H1 (cell line): ENCODE results near the gene ZNF423. TPM values are rescaled to one million over a fixed set of nuclear protein-coding genes. Genes with fewer than 3 reads are reported as not detected.

Experiments
- CTCF ChIA-PET: fragments of 300-600 bp; sonication (Branson Sonifier 250); formaldehyde crosslinking; loops from one replicate; lab custom pipeline; 2021; ENCODE audit not compliant: partially characterized antibody; lab: Charles Lee
- POLR2A ChIA-PET: fragments of 300-600 bp; sonication (Branson Sonifier 250); formaldehyde crosslinking; loops from one replicate; lab custom pipeline; 2021; ENCODE audit warnings: inconsistent platforms; ENCODE audit not compliant: partially characterized antibody; lab: Charles Lee
- DNase-seq, 2 experiments: peaks; one replicate each; pipeline versions ENCODE4 v3.0.0 to v3.0.0-alpha.2; 2010 to 2022; ENCODE audit warnings: low spot score in 2 of 2, low read depth in 1 of 2, mixed read lengths in 1 of 2
- FAIRE-seq: peaks from 2 replicates; lab custom pipeline; 2011; peaks lifted over from hg19 to GRCh38; lab: Jason Lieb, UNC
- H2AFZ ChIP-seq: 2 replicates; pipeline ENCODE4 v1.8.1; 2012; ENCODE audit warnings: low read length, inconsistent platforms
- H2AK5ac ChIP-seq: 2 replicates; pipeline ENCODE4 v1.6.1; 2013; ENCODE audit warnings: low read depth, low read length
- H2BK120ac ChIP-seq: replicated peaks from 2 replicates; pipeline ENCODE3; 2013; ENCODE audit warnings: low read depth, low read length, inconsistent platforms
- H2BK12ac ChIP-seq: 2 replicates; pipeline ENCODE4 v1.6.1; 2013; ENCODE audit warnings: low read depth, low read length
- H2BK15ac ChIP-seq: 2 replicates; pipeline ENCODE4 v1.6.1; 2013; ENCODE audit warnings: low read length
- H2BK20ac ChIP-seq: 2 replicates; pipeline ENCODE4 v1.6.1; 2013; ENCODE audit warnings: low read length
- H2BK5ac ChIP-seq: 2 replicates; pipeline ENCODE4 v1.6.1; 2013; ENCODE audit warnings: low read depth, low read length
- H3K14ac ChIP-seq: 2 replicates; pipeline ENCODE4 v1.6.1; 2013; ENCODE audit warnings: inconsistent platforms; ENCODE audit not compliant: insufficient read length
- H3K18ac ChIP-seq: 2 replicates; pipeline ENCODE4 v1.6.1; 2013; ENCODE audit warnings: low read length; ENCODE audit errors: extremely low read depth
- H3K23ac ChIP-seq: 2 replicates; pipeline ENCODE4 v1.6.1; 2013; ENCODE audit warnings: inconsistent platforms; ENCODE audit not compliant: insufficient read length
- H3K23me2 ChIP-seq: 2 replicates; pipeline ENCODE4 v1.6.1; 2013; ENCODE audit warnings: low read depth, low read length
- H3K27ac ChIP-seq: 2 replicates; pipeline ENCODE4 v1.6.1; 2011; ENCODE audit warnings: low read depth, low read length, inconsistent platforms
- H3K27me3 ChIP-seq, 4 experiments: replicated peaks in 1 of 4; 1 replicate in 1 of 4; 2 replicates in 3 of 4; pipeline versions ENCODE4 v1.6.1 to v1.8.1; 2011 to 2013; ENCODE audit warnings: low read length in 3 of 4, mild to moderate bottlenecking in 3 of 4, inconsistent platforms in 2 of 4, mixed read lengths in 2 of 4, moderate library complexity in 1 of 4; ENCODE audit not compliant: control insufficient read depth in 3 of 4, insufficient read depth in 3 of 4; ENCODE audit errors: extremely low read depth in 1 of 4
- H3K36me3 ChIP-seq, 4 experiments: 2 replicates each; pipeline versions ENCODE4 v1.6.1 to v1.8.1; 2011 to 2013; ENCODE audit warnings: mild to moderate bottlenecking in 4 of 4, low read length in 3 of 4, moderate library complexity in 2 of 4, control low read depth in 1 of 4, inconsistent platforms in 1 of 4; ENCODE audit not compliant: insufficient read depth in 4 of 4, control insufficient read depth in 2 of 4
- H3K4ac ChIP-seq: replicated peaks from 2 replicates; pipeline ENCODE3; 2013; ENCODE audit warnings: low read length, low read depth, mixed read lengths, inconsistent platforms; ENCODE audit not compliant: insufficient read length
- H3K4me1 ChIP-seq, 4 experiments: replicated peaks in 1 of 4; 1 replicate in 1 of 4; 2 replicates in 3 of 4; pipeline versions ENCODE4 v1.6.1 to v1.8.1; 2011 to 2013; ENCODE audit warnings: low read length in 3 of 4, inconsistent platforms in 2 of 4, mixed read lengths in 1 of 4; ENCODE audit not compliant: insufficient read depth in 4 of 4, control insufficient read depth in 3 of 4
- H3K4me2 ChIP-seq, 2 experiments: 2 replicates each; pipeline versions ENCODE4 v1.6.1 to v1.8.1; 2011 to 2013; ENCODE audit warnings: low read depth in 2 of 2, low read length in 2 of 2, control low read depth in 1 of 2, inconsistent platforms in 1 of 2, mild to moderate bottlenecking in 1 of 2; ENCODE audit not compliant: insufficient read depth in 1 of 2
- H3K4me3 ChIP-seq, 4 experiments: fragments of 200-600, 300-600 bp in 1 of 4; sonication (generic), shearing (Covaris generic), sonication (Bioruptor Twin) in 1 of 4; 2 replicates each; pipeline versions ENCODE4 v1.5.1 to v1.8.1; 2011 to 2016; ENCODE audit warnings: low read length in 4 of 4, low read depth in 3 of 4, control low read depth in 2 of 4, inconsistent platforms in 2 of 4, mild to moderate bottlenecking in 2 of 4, mixed read lengths in 1 of 4, moderate library complexity in 1 of 4; ENCODE audit not compliant: insufficient read depth in 2 of 4; ENCODE audit errors: extremely low read depth in 1 of 4
- H3K56ac ChIP-seq: replicated peaks from 2 replicates; pipeline ENCODE3; 2013; ENCODE audit warnings: low read depth, mild to moderate bottlenecking, mixed read lengths, low read length, inconsistent platforms; ENCODE audit not compliant: insufficient read length
- H3K79me1 ChIP-seq: 2 replicates; pipeline ENCODE4 v1.6.1; 2013; ENCODE audit warnings: low read depth, low read length, control low read depth
- H3K79me2 ChIP-seq, 2 experiments: 2 replicates each; pipeline versions ENCODE4 v1.6.1 to v1.8.1; 2012 to 2013; ENCODE audit warnings: low read length in 2 of 2, mild to moderate bottlenecking in 2 of 2, inconsistent platforms in 1 of 2; ENCODE audit not compliant: insufficient read depth in 2 of 2, control insufficient read depth in 1 of 2
- H3K9ac ChIP-seq, 4 experiments: replicated peaks in 1 of 4; 1 replicate in 1 of 4; 2 replicates in 3 of 4; pipeline versions ENCODE4 v1.6.1 to v1.8.1; 2011 to 2013; ENCODE audit warnings: low read depth in 3 of 4, low read length in 3 of 4, control low read depth in 2 of 4, mild to moderate bottlenecking in 2 of 4, moderate library complexity in 2 of 4, inconsistent platforms in 1 of 4; ENCODE audit errors: extremely low read depth in 1 of 4
- H3K9me3 ChIP-seq, 2 experiments: 2 replicates each; pipeline versions ENCODE4 v1.6.1 to v1.8.1; 2012 to 2013; ENCODE audit warnings: mild to moderate bottlenecking in 2 of 2, moderate library complexity in 2 of 2, control low read depth in 1 of 2, inconsistent platforms in 1 of 2, low read depth in 1 of 2, low read length in 1 of 2, mixed read lengths in 1 of 2; ENCODE audit not compliant: insufficient read depth in 2 of 2
- H4K20me1 ChIP-seq, 2 experiments: replicated peaks in 1 of 2; 2 replicates each; pipeline versions ENCODE3 to v1.8.1; 2011 to 2013; ENCODE audit warnings: inconsistent platforms in 2 of 2, low read length in 2 of 2, mild to moderate bottlenecking in 1 of 2; ENCODE audit not compliant: insufficient read depth in 2 of 2, control insufficient read depth in 1 of 2
- H4K5ac ChIP-seq: 2 replicates; pipeline ENCODE4 v1.6.1; 2013; ENCODE audit warnings: low read length, low read depth, mixed read lengths, inconsistent platforms; ENCODE audit not compliant: insufficient read length
- H4K8ac ChIP-seq: 2 replicates; pipeline ENCODE4 v1.8.0; 2013; ENCODE audit warnings: mild to moderate bottlenecking, moderate library complexity, low read length, inconsistent platforms; ENCODE audit not compliant: insufficient read depth; ENCODE audit errors: extremely low read depth
- H4K91ac ChIP-seq: replicated peaks from 2 replicates; pipeline ENCODE3; 2013; ENCODE audit warnings: low read length, mixed read lengths, inconsistent platforms; ENCODE audit not compliant: insufficient read length
- ASH2L ChIP-seq: fragments of 200-600, 300-600 bp; sonication (generic); IDR thresholded peaks from one replicate; pipeline ENCODE4 v1.7.1; 2017; ENCODE audit warnings: low read length
- HDAC2 ChIP-seq, 2 experiments: fragments of 300-600 bp in 1 of 2; sonication (generic) in 1 of 2; IDR thresholded peaks; 2 replicates each; pipeline ENCODE4 v1.6.1; 2011 to 2012; ENCODE audit warnings: low read depth in 2 of 2, low read length in 2 of 2, mild to moderate bottlenecking in 2 of 2, moderate library complexity in 2 of 2, borderline replicate concordance in 1 of 2, inconsistent platforms in 1 of 2
- JUND ChIP-seq: IDR thresholded peaks from 2 replicates; pipeline ENCODE4 v1.6.1; 2011; ENCODE audit warnings: mild to moderate bottlenecking, improper control_type of control experiment, low read length
- KDM1A ChIP-seq: fragments of 200-600, 300-600 bp; sonication (generic); IDR thresholded peaks from 2 replicates; pipeline ENCODE4 v1.7.1; 2016; ENCODE audit warnings: mild to moderate bottlenecking, low read length, borderline replicate concordance
- KDM4A ChIP-seq: IDR thresholded peaks from one replicate; pipeline ENCODE4 v1.7.1; 2012; ENCODE audit warnings: low read depth, mild to moderate bottlenecking, moderate library complexity, low read length, inconsistent platforms; ENCODE audit not compliant: severe bottlenecking
- NRF1 ChIP-seq: IDR thresholded peaks from 2 replicates; pipeline ENCODE4 v1.6.1; 2011; ENCODE audit warnings: mild to moderate bottlenecking, low read depth, low read length, improper control_type of control experiment
- POLR2AphosphoS5 ChIP-seq: IDR thresholded peaks from 2 replicates; pipeline ENCODE4 v1.6.1; 2011; ENCODE audit warnings: low read depth, low read length
- YY1 ChIP-seq: IDR thresholded peaks from 2 replicates; pipeline ENCODE4 v1.6.1; 2011; ENCODE audit warnings: low read depth, mild to moderate bottlenecking, low read length
- WGBS, 2 experiments: shearing (Covaris generic) in 1 of 2; methylation state at CpG; one replicate each; pipeline versions ENCODE4 v1.1.6 to v1.1.7; 2013 to 2015; ENCODE audit warnings: low lambda C conversion rate in 2 of 2, mixed read lengths in 2 of 2, inconsistent platforms in 1 of 2, low coverage in 1 of 2, missing lambda C conversion rate in 1 of 2; ENCODE audit not compliant: insufficient replicate concordance in 2 of 2, insufficient coverage in 1 of 2, insufficient read length in 1 of 2; ENCODE audit errors: extremely low coverage in 1 of 2, missing lambda C conversion rate in 1 of 2; 5-methylcytosine and 5-hydroxymethylcytosine counted together
- polyA plus RNA-seq, 7 experiments: library from polyadenylated mRNA; depleted of rRNA in 3 of 7; stranded (reverse) in 5 of 7; unstranded in 2 of 7; fragments of >200 nt in 5 of 7; fragments of 200-250 nt in 2 of 7; gene quantifications; 1 replicate in 5 of 7; 2 replicates in 1 of 7; 4 replicates in 1 of 7; pipeline versions ENCODE4 v1.2.1 to v1.2.3, GENCODE V29; 2011 to 2013; ENCODE audit warnings: missing spikeins in 2 of 7, mixed read lengths in 2 of 7
- total RNA-seq: library from RNA; stranded (reverse); fragmentation: NEBNext Ultra II Directional; extraction: Animal tissue kit (Norgen Biotek cat#: 25700); gene quantifications from 2 replicates; pipeline ENCODE4 v1.2.1, GENCODE V29; 2021

ZNF423 gene
- total and polyA plus RNA-seq, 2 of the 8 experiments (the other 6 are each of a cell fraction or from before 2014, with no cell fraction given): 38.2 to 52.3 TPM

- TF ChIP-seq ASH2L (no peak), POLR2AphosphoS5 (no peak), YY1 (no peak), JUND (no peak), HDAC2 (IDR thresholded peaks at IDR 0.05; ENCODE audit: borderline replicate concordance in 1 of 2, low read depth in 2 of 2, low read length in 2 of 2) (no peak), KDM1A (peak; percentile 68; the same call in 1 of the 2 replicates), KDM4A (no peak), NRF1 (no peak)
These were observed 18.1 kb downstream of the ZNF423 start for GRCh38 chr16:49837688-49838410.

More at GRCh38 chr16:49837688-49838410, 18.1 kb downstream of the ZNF423 start:
- peaks cover 6% of the 10 kb centered on the region for H3K23me2 ChIP-seq
- H4K20me1 ChIP-seq: peaks cover 19 to 20% of the 10 kb centered on the region in 2 experiments
- CTCF ChIA-PET: interaction anchor here (1.8 to 3.1 kb wide), 2 partner anchors 20 to 39 kb away, joined by 4 to 11 read pairs; no protein-coding TSS in a partner anchor
- peaks cover 10 to 73% (median 56%) of the 10 kb centered on the region in 4 experiments for H3K4me1 ChIP-seq
- FAIRE-seq (no peak), DNase-seq (no peak)
- H3K18ac ChIP-seq: peak overlapping the region; percentile 60
- peak overlapping the region; percentile 6; the same call in 1 of the 2 replicates for H2BK12ac ChIP-seq
- no peak overlapping the region for H3K27ac ChIP-seq
- H2BK120ac ChIP-seq: no peak overlapping the region
- H3K27me3 ChIP-seq: no peaks in the 10 kb centered on the region
- no peak overlapping the region for H3K23ac ChIP-seq
- POLR2A ChIA-PET: no interaction called here
- no peak overlapping the region for H4K8ac ChIP-seq
- H3K4me2 ChIP-seq: peak overlapping the region; percentile 38 to 71
- 84% methylated on average over 17 of the region's 17 CpGs; no CpG with 5 or more reads in 1 of the 2 experiments for WGBS, 2 experiments
- H3K9ac ChIP-seq: no peak overlapping the region
- H3K79me2 ChIP-seq: peaks cover 3 to 90% of the 10 kb centered on the region in 2 experiments; a peak in 3 of 4 replicates
- H4K91ac ChIP-seq: peak overlapping the region; percentile 11
- H3K56ac ChIP-seq: no peak overlapping the region
- H4K5ac ChIP-seq: no peak overlapping the region
- H2AK5ac ChIP-seq: peak overlapping the region; percentile 75; the same call in 1 of the 2 replicates
- H2AFZ ChIP-seq: no peak overlapping the region
- peak overlapping the region; percentile 66; the same call in 1 of the 2 replicates for H2BK5ac ChIP-seq
- H3K36me3 ChIP-seq: no peaks in the 10 kb centered on the region
- H3K9me3 ChIP-seq: no peaks in the 10 kb centered on the region
- peak overlapping the region; percentile 46; the same call in 1 of the 2 replicates for H2BK15ac ChIP-seq
- peaks cover 33% of the 10 kb centered on the region for H3K79me1 ChIP-seq
- peak overlapping the region; percentile 4 for H3K4ac ChIP-seq
- peak overlapping the region; percentile 26 to 58 (median 33); a peak in 4 of 8 replicates for H3K4me3 ChIP-seq
- H3K14ac ChIP-seq: no peak overlapping the region
- no peak overlapping the region for H2BK20ac ChIP-seq
